ENCODE results near the gene SHB. TPM values are rescaled to one million over a fixed set of nuclear protein-coding genes. Genes with fewer than 3 reads are reported as not detected.
A peak's percentile ranks its signal among the peaks of the same experiment; 100 is the strongest.

Gene SHB
- total and polyA plus RNA-seq, 10 donors = 1.2 to 20.5 (median 7.1) TPM

- 69 to 89% (median 77%) methylated on average over 5 of the region's 5 CpGs for WGBS, 5 donors
- Histone ChIP-seq H3K27me3 (replicated peaks in 1 of 7) (no peaks in the 10 kb centered on the region), H3K4me3 (no peak overlapping the region), H3K36me3 (peaks cover 0 to 30% (median 1%) of the 10 kb centered on the region in 6 donors), H3K27ac (no peak overlapping the region), H3K4me1 (peaks cover 0 to 41% (median 14%) of the 10 kb centered on the region in 6 donors), H3K9me3 (no peaks in the 10 kb centered on the region)
- peak; percentile 32 for DNase-seq
- TF ChIP-seq, protein P1, sequence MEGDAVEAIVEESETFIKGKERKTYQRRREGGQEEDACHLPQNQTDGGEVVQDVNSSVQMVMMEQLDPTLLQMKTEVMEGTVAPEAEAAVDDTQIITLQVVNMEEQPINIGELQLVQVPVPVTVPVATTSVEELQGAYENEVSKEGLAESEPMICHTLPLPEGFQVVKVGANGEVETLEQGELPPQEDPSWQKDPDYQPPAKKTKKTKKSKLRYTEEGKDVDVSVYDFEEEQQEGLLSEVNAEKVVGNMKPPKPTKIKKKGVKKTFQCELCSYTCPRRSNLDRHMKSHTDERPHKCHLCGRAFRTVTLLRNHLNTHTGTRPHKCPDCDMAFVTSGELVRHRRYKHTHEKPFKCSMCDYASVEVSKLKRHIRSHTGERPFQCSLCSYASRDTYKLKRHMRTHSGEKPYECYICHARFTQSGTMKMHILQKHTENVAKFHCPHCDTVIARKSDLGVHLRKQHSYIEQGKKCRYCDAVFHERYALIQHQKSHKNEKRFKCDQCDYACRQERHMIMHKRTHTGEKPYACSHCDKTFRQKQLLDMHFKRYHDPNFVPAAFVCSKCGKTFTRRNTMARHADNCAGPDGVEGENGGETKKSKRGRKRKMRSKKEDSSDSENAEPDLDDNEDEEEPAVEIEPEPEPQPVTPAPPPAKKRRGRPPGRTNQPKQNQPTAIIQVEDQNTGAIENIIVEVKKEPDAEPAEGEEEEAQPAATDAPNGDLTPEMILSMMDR (IDR thresholded peaks at IDR 0.05 in 8 of 11, conservative IDR thresholded peaks at IDR 0.05 in 3 of 11) = no peak
- TF ChIP-seq POLR2AphosphoS5 (IDR thresholded peaks at IDR 0.05) = no peak
- no peak for TF ChIP-seq POLR2A (IDR thresholded peaks at IDR 0.05)
- intact Hi-C loops (cut with DNase I; ENCODE audit: low total_unique reads) = no loop called here
These were observed 115.7 kb downstream of the SHB start for GRCh38 chr9:37953206-37953774.

DNA sequence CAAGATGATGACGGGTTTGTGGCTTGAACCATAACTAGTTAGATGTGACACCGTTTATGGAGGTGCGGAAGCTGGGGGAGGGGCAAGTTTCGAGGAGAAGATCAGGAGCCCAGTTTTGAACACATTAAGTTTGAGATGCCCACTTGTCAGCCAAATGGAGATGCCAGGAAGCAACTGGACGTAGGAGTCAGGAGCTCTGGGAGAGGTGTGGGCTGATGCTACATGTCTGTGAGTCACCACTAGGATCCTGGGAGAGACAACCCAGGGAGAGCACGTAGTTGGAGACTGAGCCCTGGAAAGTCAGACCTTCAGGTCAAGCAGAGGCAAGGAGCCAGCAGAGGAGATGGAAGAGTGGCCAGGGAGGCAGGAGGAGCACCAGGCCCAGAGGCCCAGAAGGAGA is 116.3 kb downstream of the SHB start:
- 91 to 96% (median 93%) methylated on average over 6 of the region's 6 CpGs for WGBS, 5 donors
- Histone ChIP-seq H3K36me3 (peaks cover 0 to 36% (median 3%) of the 10 kb centered on the region in 6 donors), H3K27ac (no peak overlapping the region), H3K4me3 (no peak overlapping the region), H3K4me1 (peaks cover 0 to 35% (median 12%) of the 10 kb centered on the region in 6 donors), H3K9me3 (no peaks in the 10 kb centered on the region), H3K27me3 (replicated peaks in 1 of 7) (no peaks in the 10 kb centered on the region)
- DNase-seq = no peak
- TF ChIP-seq POLR2AphosphoS5 (IDR thresholded peaks at IDR 0.05) (no peak), POLR2A (IDR thresholded peaks at IDR 0.05) (no peak)
- TF ChIP-seq, protein P1 (IDR thresholded peaks at IDR 0.05 in 8 of 11, conservative IDR thresholded peaks at IDR 0.05 in 3 of 11) = no peak
- intact Hi-C loops (cut with DNase I; ENCODE audit: low total_unique reads) = no loop called here

DNA sequence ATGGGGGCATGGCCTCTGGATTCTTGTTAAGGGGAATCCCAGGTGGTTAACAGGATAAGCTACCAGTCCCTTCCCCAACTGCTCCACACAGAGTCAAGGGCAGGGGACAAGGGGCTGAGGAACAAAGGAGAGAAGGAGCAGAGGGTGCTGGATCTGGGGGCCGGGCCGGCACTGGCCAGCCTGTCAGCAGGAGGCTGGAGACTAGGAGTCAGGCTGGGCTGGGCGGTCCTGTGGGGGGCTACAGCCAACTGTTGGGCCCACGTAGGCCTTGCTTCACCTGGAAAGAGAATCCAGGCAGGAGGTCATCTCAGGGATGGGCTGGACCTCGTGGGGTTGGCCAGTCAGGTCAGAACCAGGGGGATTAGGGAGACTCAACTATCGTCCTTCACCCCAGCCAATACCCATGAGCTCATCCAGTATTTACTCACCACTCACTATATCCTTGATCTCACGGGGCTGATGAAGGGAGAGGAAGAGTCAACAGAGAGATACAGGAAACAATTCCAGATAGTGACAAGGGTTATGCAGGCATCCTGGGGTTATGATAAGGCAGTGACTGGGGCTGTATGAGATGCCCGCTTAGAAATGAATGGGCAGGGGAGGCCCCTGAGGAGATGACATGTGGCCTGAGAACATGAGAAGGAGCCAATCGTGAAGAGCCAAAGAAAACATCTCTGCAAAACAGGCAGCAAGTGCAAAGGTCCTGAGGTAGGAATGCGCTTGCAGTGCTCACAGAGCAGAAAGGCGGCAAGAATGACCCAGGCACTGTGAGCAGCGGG is 117.2 kb downstream of the SHB start:
- Histone ChIP-seq H3K4me1 (peaks cover 0 to 30% (median 12%) of the 10 kb centered on the region in 6 donors), H3K27ac (no peak overlapping the region), H3K9me3 (no peaks in the 10 kb centered on the region), H3K36me3 (peaks cover 0 to 42% (median 3%) of the 10 kb centered on the region in 6 donors), H3K27me3 (replicated peaks in 1 of 7) (no peaks in the 10 kb centered on the region), H3K4me3 (no peak overlapping the region)
- intact Hi-C loops (cut with DNase I; ENCODE audit: low total_unique reads) = no loop called here
- no peak for DNase-seq
- 85 to 92% (median 89%) methylated on average over 12 of the region's 12 CpGs for WGBS, 5 donors
- TF ChIP-seq POLR2AphosphoS5 (IDR thresholded peaks at IDR 0.05) (no peak), POLR2A (IDR thresholded peaks at IDR 0.05) (no peak)
- TF ChIP-seq, protein P1 (IDR thresholded peaks at IDR 0.05 in 8 of 11, conservative IDR thresholded peaks at IDR 0.05 in 3 of 11) = no peak

GRCh38 chr9:37950561-37950960 is 118.5 kb downstream of the SHB start:
- H3K27me3 ChIP-seq (replicated peaks in 1 of 7) = no peaks in the 10 kb centered on the region
- no peak for DNase-seq
- WGBS, 5 donors = 95 to 98% (median 95%) methylated on average over 8 to 12 of the region's 12 CpGs
- intact Hi-C loops (cut with DNase I; ENCODE audit: low total_unique reads) = no loop called here
- H3K9me3 ChIP-seq = no peaks in the 10 kb centered on the region
- H3K4me3 ChIP-seq = no peak overlapping the region
- H3K36me3 ChIP-seq = peaks cover 0 to 40% (median 3%) of the 10 kb centered on the region in 6 donors
- no peak overlapping the region for H3K27ac ChIP-seq
- TF ChIP-seq, protein P1 (IDR thresholded peaks at IDR 0.05 in 8 of 11, conservative IDR thresholded peaks at IDR 0.05 in 3 of 11) = no peak
- TF ChIP-seq POLR2AphosphoS5 (IDR thresholded peaks at IDR 0.05) (no peak), POLR2A (IDR thresholded peaks at IDR 0.05) (no peak)
- peaks cover 6 to 42% (median 20%) of the 10 kb centered on the region in 6 donors for H3K4me1 ChIP-seq
